AG09319 (cell line): ENCODE results near the gene GRAP.
"Not testable (repeated sequence)": the region's sequence is repeated elsewhere in the genome, so short reads cannot be mapped to it uniquely, and the experiment has no call there.

Source experiments
- DNase-seq: peaks from one replicate; pipeline ENCODE4 v3.0.0-alpha.2; 2010; ENCODE audit warnings: low read depth; ENCODE audit errors: extremely low read depth

GRAP gene

GRCh38 chr17:19046782-19047375, at the start of gene GRAP:
Gene GRAP, minus strand, starts transcription at chr17:19046957. Its CDS starts 31 bp downstream, at chr17:19046926.
- DNase-seq = not testable (repeated sequence)

- not testable (repeated sequence) for DNase-seq
Measured at GRCh38 chr17:19093684-19094438, 47.1 kb upstream of the GRAP start.

- DNase-seq = not testable (repeated sequence)
Measured at GRCh38 chr17:19092737-19093683, 46.3 kb upstream of the GRAP start.

- not testable (repeated sequence) for DNase-seq
Measured at GRCh38 chr17:19090058-19090772, 43.5 kb upstream of the GRAP start.

- DNase-seq = not testable (repeated sequence)
Measured at GRCh38 chr17:19088804-19089685, 42.3 kb upstream of the GRAP start.

GRCh38 chr17:19077386-19077785, 30.6 kb upstream of the GRAP start:
- DNase-seq = not testable (repeated sequence)

GRCh38 chr17:19076398-19077192, 29.8 kb upstream of the GRAP start:
- DNase-seq = not testable (repeated sequence)

DNA sequence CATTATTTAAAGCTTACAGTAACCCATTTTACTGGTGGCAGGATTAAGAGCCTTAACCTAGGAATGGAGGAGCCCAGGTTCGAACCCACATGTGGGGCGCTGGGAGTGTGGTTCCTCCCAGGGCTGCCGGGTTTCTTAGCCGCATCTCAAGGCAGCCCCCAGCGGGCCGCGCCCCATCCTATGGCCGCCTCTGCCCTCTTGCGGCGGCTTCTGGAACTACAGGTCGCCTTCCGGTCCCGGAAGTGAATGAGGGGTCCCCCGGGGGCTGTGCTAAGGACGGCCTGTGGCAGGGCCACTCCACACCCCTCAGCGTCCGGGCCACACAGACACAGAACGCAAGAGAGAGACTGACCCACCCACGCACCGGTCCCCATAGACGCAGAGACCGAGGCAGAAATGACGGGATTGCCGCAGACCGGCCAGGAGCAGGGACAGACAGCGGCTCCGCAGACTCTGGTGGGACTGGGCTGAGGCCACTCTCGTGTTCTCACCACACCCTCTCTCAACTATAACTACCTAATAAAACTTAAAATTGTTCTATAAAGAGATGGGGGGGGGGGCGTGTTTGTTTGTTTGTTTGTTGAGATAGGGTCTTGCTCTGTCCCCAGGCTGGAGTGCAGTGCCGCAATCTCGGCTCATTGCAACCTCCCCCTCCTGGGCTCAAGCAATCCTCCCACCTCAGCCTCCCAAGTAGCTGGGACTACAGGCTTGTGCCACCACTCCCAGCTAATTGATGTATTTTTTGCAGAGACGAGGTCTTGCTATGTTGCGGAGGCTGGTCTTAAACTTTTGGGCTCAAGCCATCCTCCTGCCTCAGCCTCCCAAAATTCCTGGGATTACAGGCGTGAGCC, 23.8 kb upstream of the GRAP start:
- DNase-seq = not testable (repeated sequence)

GRCh38 chr17:19064378-19064777, 17.6 kb upstream of the GRAP start:
- DNase-seq = not testable (repeated sequence)

GRCh38 chr17:19063326-19063956, 16.7 kb upstream of the GRAP start:
- DNase-seq = not testable (repeated sequence)

- not testable (repeated sequence) for DNase-seq
Measured at GRCh38 chr17:19062718-19063325, 16.1 kb upstream of the GRAP start.

DNA sequence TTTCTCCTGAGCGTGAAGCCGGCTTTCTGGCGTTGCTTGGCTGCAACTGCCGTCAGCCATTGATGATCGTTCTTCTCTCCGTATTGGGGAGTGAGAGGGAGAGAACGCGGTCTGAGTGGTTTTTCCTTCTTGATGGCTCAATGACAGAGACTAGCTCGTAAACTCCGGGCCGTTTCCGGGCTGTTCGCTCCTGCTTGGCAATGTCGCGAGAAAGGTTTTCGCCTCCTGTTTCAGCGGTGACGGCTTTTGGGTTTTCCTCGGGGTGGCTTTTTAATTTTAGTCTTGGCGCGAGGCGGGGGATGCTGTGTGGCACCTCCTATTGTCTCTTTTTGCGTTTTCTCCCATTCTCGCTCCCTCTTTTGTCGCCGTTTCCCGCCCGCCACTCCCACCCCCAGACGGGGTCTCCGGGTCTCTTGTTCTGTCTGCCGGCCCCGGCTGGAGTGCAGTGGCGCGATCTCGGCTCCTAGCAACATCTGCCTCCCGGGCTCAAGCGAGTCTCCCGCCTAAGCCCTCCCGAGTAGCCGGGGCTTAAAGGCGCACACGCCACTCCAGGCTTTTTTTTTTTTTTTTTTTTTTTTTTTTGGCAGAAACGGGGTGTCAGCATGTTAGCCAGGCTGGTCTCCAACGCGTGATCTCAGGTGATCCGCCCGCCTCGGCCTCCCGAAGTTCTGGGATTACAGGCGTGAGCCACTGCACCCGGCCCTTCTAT, 15.4 kb upstream of the GRAP start:
- not testable (repeated sequence) for DNase-seq

GRCh38 chr17:19055447-19055846, 8.7 kb upstream of the GRAP start:
- not testable (repeated sequence) for DNase-seq

GRCh38 chr17:19048826-19049225, 2.1 kb upstream of the GRAP start:
- DNase-seq = not testable (repeated sequence)

- not testable (repeated sequence) for DNase-seq
Measured at GRCh38 chr17:19047510-19047909, 753 bp upstream of the GRAP start.

GRCh38 chr17:19044643-19045042, 2.1 kb downstream of the GRAP start:
- DNase-seq = not testable (repeated sequence)
